ENCODE data around the gene SRSF11. TPM values are rescaled to one million over a fixed set of nuclear protein-coding genes. Genes with fewer than 3 reads are reported as not detected.

SRSF11 gene
- total and polyA plus RNA-seq, 2 of the 8 experiments (the other 6 are each of a cell fraction or from before 2014, with no cell fraction given): 183 to 260 TPM

- TF ChIP-seq, protein P1, sequence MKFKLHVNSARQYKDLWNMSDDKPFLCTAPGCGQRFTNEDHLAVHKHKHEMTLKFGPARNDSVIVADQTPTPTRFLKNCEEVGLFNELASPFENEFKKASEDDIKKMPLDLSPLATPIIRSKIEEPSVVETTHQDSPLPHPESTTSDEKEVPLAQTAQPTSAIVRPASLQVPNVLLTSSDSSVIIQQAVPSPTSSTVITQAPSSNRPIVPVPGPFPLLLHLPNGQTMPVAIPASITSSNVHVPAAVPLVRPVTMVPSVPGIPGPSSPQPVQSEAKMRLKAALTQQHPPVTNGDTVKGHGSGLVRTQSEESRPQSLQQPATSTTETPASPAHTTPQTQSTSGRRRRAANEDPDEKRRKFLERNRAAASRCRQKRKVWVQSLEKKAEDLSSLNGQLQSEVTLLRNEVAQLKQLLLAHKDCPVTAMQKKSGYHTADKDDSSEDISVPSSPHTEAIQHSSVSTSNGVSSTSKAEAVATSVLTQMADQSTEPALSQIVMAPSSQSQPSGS (IDR thresholded peaks at IDR 0.05; ENCODE audit: low read length): no peak
- TF ChIP-seq, protein P2, sequence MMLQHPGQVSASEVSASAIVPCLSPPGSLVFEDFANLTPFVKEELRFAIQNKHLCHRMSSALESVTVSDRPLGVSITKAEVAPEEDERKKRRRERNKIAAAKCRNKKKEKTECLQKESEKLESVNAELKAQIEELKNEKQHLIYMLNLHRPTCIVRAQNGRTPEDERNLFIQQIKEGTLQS (IDR thresholded peaks at IDR 0.05; ENCODE audit: insufficient read depth, low read depth, low read length): no peak
- TF ChIP-seq, protein P3, sequence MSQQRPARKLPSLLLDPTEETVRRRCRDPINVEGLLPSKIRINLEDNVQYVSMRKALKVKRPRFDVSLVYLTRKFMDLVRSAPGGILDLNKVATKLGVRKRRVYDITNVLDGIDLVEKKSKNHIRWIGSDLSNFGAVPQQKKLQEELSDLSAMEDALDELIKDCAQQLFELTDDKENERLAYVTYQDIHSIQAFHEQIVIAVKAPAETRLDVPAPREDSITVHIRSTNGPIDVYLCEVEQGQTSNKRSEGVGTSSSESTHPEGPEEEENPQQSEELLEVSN (IDR thresholded peaks at IDR 0.05): no peak
- no peak for TF ChIP-seq RBBP5 (IDR thresholded peaks at IDR 0.05; ENCODE audit: borderline replicate concordance, low read depth, low read length)
- TF ChIP-seq, protein P4, sequence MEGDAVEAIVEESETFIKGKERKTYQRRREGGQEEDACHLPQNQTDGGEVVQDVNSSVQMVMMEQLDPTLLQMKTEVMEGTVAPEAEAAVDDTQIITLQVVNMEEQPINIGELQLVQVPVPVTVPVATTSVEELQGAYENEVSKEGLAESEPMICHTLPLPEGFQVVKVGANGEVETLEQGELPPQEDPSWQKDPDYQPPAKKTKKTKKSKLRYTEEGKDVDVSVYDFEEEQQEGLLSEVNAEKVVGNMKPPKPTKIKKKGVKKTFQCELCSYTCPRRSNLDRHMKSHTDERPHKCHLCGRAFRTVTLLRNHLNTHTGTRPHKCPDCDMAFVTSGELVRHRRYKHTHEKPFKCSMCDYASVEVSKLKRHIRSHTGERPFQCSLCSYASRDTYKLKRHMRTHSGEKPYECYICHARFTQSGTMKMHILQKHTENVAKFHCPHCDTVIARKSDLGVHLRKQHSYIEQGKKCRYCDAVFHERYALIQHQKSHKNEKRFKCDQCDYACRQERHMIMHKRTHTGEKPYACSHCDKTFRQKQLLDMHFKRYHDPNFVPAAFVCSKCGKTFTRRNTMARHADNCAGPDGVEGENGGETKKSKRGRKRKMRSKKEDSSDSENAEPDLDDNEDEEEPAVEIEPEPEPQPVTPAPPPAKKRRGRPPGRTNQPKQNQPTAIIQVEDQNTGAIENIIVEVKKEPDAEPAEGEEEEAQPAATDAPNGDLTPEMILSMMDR (IDR thresholded peaks at IDR 0.05; ENCODE audit: control extremely low read depth in 1 of 3, insufficient read depth in 1 of 3, low read depth in 1 of 3, low read length in 3 of 3): no peak
Measured at GRCh38 chr1:70228670-70229069, 7.5 kb downstream of the SRSF11 start (continued).
